ENCODE results near the gene RNF4.
"Not testable (repeated sequence)": the region's sequence is repeated elsewhere in the genome, so short reads cannot be mapped to it uniquely, and the experiment has no call there.

The RNF4 gene

DNA sequence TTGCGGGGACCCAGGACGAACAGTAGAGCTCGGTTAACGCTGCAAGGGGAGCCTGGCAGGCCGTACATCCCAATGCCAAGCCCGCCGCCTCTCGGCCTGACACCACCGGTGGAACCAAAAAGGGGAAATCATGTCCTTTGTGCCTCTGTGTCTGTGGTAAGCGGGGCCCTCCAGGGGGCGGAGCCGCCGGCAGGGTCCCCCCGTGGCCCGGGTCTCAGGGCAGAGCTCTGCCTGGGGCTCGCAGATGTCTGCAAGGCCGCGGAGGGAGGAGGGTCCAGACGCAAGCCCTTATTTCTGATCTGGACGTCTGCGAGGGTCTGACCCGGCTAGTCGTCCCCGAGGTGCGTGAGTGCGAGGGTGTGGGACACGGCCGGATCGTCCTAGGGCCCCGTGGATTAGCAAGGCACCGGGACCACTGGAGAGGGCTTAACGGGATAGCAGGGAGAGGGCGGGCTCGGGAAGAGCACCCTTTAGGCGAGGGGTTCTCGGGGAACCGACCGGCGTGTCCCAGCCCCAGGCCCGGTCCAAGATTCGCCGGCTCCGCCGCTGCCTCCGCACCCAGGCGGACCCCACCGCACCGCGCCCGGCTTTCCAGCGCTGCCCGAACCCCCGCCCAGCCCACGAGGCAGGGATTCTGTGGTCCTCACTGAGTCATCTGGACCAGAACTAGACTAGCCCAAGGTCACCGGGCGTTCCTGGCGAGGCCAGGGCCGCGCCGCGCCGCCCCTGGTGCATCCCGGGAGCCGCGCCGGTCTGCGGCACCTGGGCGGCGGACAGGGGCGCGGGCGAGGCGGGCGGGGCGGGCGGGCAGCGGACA, 66.7 kb downstream of the RNF4 start:
- peak; percentile 50 to 53 for DNase-seq

DNA sequence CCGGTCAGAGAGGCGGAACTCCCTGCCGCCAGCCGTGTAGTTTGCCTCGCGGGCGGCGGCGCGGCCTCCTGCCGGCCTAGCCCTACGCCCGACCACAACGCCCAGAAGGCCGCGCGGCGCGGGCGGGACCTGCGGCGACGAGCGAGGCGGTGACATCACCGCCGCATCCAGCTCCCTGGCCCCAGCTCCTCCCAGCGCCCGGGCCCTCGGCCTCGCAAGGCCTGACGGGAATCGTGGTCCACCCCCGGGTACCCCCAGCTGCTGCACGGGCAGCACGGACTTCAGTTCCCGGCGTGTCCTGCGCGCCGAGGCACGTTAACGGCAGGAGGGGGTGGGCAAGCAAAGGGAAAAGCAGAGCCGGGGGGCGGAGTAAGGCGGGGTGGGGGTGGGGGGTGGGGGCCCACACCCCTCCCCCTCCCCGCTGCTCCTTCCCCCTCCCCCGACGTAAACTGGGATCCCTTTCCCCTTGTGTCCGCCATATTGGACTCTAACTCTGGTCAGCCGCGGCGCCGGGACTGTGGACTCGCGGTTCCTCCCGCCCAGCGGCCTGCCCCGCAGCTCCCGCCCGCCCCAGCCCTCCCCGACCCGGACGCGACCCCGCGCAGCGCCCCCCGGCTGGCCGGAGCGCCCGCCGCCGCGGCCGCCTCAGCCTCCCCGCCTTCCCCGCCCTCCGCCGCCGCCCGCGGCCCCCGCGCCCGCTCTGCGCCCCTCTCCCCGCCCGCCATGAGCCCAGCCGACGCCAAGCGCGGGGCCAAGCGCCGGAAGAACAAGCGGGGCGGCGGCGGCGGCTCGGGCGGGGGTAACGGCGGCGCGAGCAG, 67.5 kb downstream of the RNF4 start, which contains the start of gene FAM193A:
TSS of gene FAM193A (plus strand) at position 455 of the 818 bp plus-strand sequence. CDS start at position 724, 269 bp downstream.
- peak; percentile 95 to 96 for DNase-seq

DNA sequence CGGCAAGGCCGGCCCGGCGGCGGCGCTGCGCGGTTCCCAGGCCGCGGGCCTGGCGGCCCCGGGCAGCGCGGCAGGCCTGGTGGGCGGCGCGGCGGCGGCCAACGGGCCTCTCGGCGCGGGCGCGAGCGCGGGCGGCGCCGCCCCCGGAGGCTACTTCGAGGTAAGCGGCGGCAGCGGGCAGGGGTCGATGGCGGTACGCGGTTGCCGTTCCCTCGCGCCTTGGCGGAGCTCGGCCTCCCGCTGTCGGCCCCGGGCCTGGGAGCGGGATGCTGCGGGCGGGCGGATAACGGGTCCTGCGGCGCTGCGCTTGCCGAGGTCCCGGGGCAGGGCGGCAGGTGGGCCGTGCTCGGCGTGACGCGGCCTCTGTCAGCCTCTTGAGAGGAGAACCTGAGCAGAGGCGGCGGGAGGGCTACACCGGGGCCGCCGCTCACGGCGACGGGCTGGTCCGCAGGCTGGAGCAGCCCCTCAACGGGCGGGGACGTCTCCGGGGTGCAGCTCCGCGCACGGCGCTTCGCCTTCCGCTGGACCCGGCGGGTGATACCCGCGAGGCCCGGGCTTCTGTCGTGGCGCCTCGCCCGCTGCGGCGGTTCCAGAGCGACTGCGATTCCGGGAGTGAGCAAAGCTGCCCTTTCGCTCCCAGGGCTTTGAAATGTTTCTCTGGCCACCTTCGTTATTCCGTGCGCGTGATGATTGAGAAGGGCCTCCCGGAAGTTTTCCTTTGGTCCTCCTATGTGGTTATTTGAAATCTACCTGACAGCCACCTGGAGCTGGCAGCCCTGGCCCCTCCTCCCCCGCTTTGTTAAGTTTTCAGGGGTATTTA, 68.3 kb downstream of the RNF4 start:
- DNase-seq, result peak in 1 of 2 experiments; percentile 25

DNA sequence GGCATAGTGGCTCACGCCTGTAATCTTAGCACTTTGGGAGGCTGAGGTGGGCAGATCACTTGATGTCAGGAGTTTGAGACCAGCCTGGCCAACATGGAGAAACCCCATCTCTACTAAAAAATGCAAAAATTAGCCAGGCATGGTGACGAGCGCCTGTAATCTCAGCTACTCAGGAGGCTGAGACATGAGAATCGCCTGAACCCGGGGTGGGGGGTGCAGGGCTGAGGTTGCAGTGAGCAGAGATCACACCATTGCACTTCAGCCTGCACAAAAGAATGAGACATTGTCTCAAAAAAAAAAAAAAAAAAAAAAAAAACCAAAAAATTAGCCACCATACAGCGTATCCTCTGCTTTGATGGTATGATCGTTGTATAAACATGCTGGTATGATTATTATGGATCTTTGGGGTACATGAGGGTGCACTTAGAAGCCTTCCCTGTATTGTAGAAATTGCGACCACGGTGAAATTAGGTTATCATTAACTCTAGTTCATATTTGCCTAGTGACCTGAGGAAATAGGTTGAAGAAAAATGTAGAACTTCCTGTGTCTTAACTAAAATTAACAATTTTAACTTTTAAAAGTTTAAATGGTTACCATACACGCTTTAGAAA, 74.8 kb downstream of the RNF4 start:
- DNase-seq, result not testable (repeated sequence)

DNA sequence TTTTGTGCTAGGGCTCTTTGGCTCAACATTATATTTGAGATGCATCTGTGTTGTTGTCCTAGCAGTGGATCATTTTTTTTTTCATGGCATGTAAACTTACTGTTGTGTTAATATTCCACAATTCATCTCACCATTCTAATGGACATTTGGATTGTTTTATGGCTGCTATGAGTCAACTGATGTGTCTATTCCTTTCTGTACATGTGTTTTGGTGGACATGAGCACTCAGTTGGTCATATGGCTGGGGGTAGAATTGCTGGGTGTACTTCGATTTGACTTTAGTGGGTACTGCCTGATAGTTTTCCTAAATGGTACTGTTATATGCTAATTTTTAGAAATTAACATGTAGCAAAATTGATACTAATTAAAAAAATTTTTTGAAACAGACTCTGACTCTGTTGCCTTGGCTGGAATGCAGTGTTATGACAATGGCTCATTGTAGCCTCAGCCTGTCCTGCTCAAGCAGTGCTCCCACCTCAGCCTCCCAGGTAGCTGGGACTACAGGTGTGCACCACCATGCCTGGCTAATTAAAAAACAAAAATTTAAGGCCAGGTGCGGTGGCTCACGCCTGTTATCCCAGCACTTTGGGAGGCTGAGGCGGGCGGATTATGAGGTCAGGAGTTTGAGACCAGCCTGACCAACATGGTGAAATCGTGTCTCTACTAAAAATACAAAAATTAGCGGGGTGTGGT, 76.6 kb downstream of the RNF4 start:
- no peak for DNase-seq

DNA sequence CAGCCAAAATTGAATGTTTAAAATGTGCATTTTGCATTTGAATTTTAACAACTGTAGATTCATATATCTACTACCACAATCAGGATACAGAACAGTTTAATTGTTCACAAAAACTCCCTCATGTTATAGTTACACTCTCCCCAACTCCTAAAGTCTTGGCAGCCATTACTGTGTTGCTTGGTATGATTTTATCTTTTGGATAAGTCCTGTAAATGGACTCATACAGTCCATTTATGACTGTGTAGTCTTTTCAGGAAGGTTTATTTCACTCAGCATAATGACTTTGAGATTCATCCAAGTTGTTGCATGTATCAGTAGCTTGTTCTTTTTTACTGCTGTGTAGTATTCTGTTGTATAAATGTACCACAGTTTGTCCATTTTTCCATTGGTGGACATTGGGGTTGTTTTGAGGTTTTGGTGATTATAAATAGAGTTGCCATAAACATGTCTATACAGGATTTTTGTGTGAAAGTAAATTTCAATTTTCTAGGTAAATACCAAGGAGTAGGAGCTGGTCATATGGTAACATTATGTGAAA, 77.4 kb downstream of the RNF4 start:
- DNase-seq, result no peak

DNA sequence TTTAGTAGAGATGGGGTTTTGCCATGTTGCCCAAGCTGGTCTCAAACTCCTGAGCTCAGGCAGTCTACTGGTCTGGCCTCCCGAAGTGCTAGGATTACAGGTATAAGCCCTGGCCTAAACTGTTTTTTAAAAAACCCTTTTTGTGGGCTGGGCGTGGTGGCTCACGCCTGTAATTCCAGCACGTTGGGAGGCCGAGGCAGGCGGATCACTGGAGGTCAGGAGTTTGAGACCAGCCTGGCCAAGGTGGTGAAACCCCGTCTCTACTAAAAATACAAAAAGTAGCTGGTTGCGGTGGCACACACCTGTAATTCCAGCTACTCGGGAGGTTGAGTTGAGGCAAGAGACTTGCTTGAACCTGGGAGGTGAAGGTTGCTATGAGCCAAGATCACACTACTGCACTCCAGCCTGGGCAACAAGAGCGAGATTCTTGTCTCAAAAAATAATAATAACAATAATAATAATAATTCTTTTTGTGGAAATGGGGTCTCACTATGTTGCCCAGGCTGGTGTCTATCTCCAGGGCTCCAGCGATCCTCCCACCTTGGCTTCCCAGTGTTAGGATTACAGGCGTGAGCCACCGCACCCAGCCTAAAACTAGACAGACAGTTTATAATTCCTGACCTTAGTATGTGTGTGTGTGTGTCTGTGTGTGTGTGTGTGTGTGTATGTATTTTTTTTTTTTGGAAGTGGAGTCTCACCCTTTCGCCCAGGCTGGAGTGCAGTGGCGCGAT, 78.2 kb downstream of the RNF4 start:
- DNase-seq, result not testable (repeated sequence)

DNA sequence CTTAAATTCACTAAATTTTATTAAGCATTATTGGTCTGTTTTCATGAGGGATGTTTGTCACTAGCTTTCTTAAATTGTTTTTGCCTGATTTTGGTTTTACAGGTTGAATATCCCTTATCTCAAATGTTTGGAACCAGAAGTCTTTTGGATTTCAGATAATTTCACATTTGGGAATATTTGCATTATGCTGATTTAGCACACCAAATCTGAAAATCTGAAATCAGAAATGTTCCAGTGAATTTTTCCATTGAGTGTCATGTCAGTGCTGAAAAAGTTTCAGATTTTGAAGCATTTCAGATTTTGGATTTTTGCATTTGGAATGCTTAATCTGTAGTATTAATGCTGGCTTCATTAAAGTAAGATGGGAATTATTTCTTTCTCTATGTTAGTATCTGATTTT, 82.2 kb downstream of the RNF4 start:
- DNase-seq, result no peak

DNA sequence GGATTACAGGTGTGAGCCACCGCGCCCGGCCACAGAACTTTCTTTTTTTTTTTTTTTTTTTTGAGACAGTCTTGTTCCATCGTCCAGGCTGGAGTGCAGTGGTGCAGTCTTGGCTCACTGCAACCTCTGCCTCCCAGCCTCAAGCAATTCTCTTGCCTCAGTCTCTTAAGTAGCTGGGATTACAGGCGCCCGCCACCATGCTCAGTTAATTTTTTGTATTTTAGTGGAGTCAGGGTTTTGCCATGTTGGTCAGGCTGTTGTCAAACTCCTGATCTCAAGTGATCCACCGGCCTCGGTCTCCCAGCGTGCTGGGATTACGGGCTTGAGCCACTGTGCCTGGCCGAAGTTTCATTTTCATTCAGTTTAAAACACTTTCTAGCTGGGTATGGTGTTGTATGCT, 83.9 kb downstream of the RNF4 start:
- no peak for DNase-seq

DNA sequence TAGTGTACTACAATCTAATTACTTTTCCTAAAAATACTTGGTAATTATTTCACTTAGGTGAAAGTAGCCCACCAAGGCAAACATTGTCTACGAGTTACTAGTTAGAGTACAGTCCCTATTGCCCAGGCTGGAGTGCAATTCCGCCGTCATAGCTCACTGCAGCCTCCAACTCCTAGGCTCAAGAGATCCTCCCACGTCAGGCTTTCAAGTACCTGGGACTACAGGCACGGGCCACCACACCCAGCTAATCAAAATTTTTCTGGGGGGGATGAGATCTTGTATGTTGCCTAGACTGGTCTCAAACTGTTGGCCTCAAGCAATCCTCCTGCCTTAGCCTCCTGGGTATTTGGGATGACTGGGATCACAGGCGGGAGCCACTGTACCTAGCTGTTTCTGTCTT, 89.4 kb downstream of the RNF4 start:
- no peak for DNase-seq

DNA sequence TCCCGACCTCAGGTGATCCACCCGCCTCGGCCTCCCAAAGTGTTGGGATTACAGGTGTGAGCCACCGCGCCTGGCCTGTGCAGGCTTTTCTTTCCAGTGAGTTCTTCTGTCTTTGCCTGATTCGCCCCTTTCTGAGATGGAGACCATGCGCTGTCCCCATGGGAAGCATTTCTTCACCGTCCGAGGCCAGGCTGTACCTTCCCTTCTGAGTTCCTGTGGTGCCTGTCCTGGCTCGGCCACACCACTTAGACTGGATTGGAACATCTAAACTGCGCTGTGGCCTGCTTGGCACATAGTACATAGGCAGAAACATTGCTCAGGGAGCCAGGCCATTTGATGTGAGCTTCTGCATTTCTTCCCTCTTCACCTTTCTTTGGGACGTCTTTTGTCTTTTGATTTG, 91.3 kb downstream of the RNF4 start:
- no peak for DNase-seq

Measured in AML-193 (cell line).